Thyroid gland (tissue), 4 donors: ENCODE data around the gene UBXN6. TPM values are rescaled to one million over a fixed set of nuclear protein-coding genes. Genes with fewer than 3 reads are reported as not detected.

Experiments
- DNase-seq, 2 donors: peaks; one replicate each; pipeline ENCODE4 v3.0.0-alpha.2; 2019
- H3K27ac ChIP-seq, 3 donors: fragments of 200-600 bp; sonication (generic); 1 replicate in 2 of 3; 2 replicates in 1 of 3; pipeline ENCODE4 v1.5.1; 2016 to 2019; ENCODE audit warnings: mild to moderate bottlenecking in 1 of 3, moderate library complexity in 1 of 3
- H3K27me3 ChIP-seq: fragments of 200-600 bp; sonication (generic); one replicate; pipeline ENCODE4 v1.5.1; 2019
- H3K36me3 ChIP-seq, 2 donors: fragments of 200-600 bp; sonication (generic); one replicate each; pipeline ENCODE4 v1.5.1; 2016 to 2019
- H3K4me1 ChIP-seq, 2 donors: fragments of 200-600 bp; sonication (generic); one replicate each; pipeline ENCODE4 v1.5.1; 2017 to 2019
- H3K4me3 ChIP-seq, 3 donors: fragments of 200-600 bp; sonication (generic); replicated peaks in 1 of 3; 1 replicate in 2 of 3; 2 replicates in 1 of 3; pipeline ENCODE4 v1.5.1; 2016; ENCODE audit warnings: mild to moderate bottlenecking in 1 of 3
- H3K9me3 ChIP-seq: fragments of 200-600 bp; sonication (generic); one replicate; pipeline ENCODE4 v1.5.1; 2017
- POLR2A ChIP-seq, 2 donors: fragments of 450-650 bp; IDR thresholded peaks; one replicate each; pipeline ENCODE4 v1.6.1; 2017; ENCODE audit warnings: antibody characterized with exemption in 2 of 2, mild to moderate bottlenecking in 2 of 2, moderate library complexity in 1 of 2
- WGBS, 2 donors: methylation state at CpG; one replicate each; pipeline ENCODE4 v1.1.5; 2017; 5-methylcytosine and 5-hydroxymethylcytosine counted together
- intact Hi-C: fragments of 100-400 bp; cut with DNase I; formaldehyde crosslinking; loops from one replicate; pipeline ENCODE4 v1.15.1; 2023
- total RNA-seq, 4 donors: library from RNA; depleted of rRNA; stranded (reverse); fragments of >200 nt; gene quantifications; one replicate each; pipeline ENCODE4 v1.2.3, GENCODE V29; 2016
- TF ChIP-seq, protein P1 (sequence below), 6 experiments: fragments of 200-600 bp in 3 of 6; fragments of 450-650 bp in 3 of 6; sonication (generic) in 3 of 6; IDR thresholded peaks; one replicate each; pipeline ENCODE4 v1.5.1; 2016 to 2019; ENCODE audit warnings: antibody characterized with exemption in 6 of 6, mild to moderate bottlenecking in 2 of 6, inconsistent platforms in 1 of 6, moderate library complexity in 1 of 6

Gene UBXN6
- total RNA-seq, 4 donors from 2014 or later = 90.1 to 187 (median 106) TPM

DNA sequence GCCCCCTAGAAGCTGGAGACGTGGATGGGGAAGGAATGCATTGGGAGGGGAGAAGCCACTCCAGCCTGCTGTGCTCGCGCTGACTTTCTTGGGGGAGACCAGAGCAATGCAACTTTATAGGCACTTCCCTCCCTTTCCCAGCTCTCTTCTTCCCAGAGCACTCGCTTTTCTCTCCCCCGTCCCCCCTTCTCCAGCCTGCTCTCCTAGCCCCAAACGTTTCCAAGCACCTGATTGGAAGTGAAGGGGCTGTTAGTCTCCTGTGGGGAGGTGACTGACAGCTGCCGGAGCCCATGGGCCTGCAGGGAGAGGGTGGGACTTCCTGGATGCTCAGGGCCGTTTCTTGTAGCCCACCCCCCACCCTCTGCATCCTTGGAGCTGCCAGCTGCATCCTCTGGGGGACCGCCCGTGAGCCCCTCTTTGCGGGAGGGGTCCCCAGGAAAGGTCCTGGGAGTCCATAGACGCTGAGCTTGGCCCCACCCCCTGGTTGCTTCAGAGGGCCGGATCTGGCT, 17.0 kb upstream of the UBXN6 start:
- no peaks in the 10 kb centered on the region for H3K9me3 ChIP-seq
- TF ChIP-seq, protein P1, sequence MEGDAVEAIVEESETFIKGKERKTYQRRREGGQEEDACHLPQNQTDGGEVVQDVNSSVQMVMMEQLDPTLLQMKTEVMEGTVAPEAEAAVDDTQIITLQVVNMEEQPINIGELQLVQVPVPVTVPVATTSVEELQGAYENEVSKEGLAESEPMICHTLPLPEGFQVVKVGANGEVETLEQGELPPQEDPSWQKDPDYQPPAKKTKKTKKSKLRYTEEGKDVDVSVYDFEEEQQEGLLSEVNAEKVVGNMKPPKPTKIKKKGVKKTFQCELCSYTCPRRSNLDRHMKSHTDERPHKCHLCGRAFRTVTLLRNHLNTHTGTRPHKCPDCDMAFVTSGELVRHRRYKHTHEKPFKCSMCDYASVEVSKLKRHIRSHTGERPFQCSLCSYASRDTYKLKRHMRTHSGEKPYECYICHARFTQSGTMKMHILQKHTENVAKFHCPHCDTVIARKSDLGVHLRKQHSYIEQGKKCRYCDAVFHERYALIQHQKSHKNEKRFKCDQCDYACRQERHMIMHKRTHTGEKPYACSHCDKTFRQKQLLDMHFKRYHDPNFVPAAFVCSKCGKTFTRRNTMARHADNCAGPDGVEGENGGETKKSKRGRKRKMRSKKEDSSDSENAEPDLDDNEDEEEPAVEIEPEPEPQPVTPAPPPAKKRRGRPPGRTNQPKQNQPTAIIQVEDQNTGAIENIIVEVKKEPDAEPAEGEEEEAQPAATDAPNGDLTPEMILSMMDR (IDR thresholded peaks at IDR 0.05) = no peak
- no peak for TF ChIP-seq POLR2A (IDR thresholded peaks at IDR 0.05)
- no peak overlapping the region for H3K4me3 ChIP-seq
- WGBS, 2 donors = 23 to 36% methylated on average over 10 to 12 of the region's 13 CpGs
- peak; percentile 28 to 34 for DNase-seq
- peaks cover 5 to 29% of the 10 kb centered on the region in 2 donors for H3K36me3 ChIP-seq
- H3K27ac ChIP-seq = no peak overlapping the region
- no peaks in the 10 kb centered on the region for H3K27me3 ChIP-seq
- H3K4me1 ChIP-seq = peaks cover 20% of the 10 kb centered on the region in 2 donors
- intact Hi-C loops = no loop called here

GRCh38 chr19:4473763-4474513, 16.3 kb upstream of the UBXN6 start:
- DNase-seq = peak; percentile 16 to 32
- TF ChIP-seq POLR2A (IDR thresholded peaks at IDR 0.05) = no peak
- TF ChIP-seq, protein P1 (IDR thresholded peaks at IDR 0.05) = no peak
- no peak overlapping the region for H3K27ac ChIP-seq
- no peaks in the 10 kb centered on the region for H3K27me3 ChIP-seq
- H3K4me1 ChIP-seq = peaks cover 20% of the 10 kb centered on the region in 2 donors
- 24 to 25% methylated on average over 22 of the region's 23 CpGs for WGBS, 2 donors
- peaks cover 5 to 26% of the 10 kb centered on the region in 2 donors for H3K36me3 ChIP-seq
- H3K4me3 ChIP-seq = peak overlapping the region in 1 of 3 donors; percentile 97
- intact Hi-C loops = loop anchor here (2.0 kb wide), 1 partner anchor 15 kb away; no protein-coding TSS in a partner anchor
- H3K9me3 ChIP-seq = no peaks in the 10 kb centered on the region

DNA sequence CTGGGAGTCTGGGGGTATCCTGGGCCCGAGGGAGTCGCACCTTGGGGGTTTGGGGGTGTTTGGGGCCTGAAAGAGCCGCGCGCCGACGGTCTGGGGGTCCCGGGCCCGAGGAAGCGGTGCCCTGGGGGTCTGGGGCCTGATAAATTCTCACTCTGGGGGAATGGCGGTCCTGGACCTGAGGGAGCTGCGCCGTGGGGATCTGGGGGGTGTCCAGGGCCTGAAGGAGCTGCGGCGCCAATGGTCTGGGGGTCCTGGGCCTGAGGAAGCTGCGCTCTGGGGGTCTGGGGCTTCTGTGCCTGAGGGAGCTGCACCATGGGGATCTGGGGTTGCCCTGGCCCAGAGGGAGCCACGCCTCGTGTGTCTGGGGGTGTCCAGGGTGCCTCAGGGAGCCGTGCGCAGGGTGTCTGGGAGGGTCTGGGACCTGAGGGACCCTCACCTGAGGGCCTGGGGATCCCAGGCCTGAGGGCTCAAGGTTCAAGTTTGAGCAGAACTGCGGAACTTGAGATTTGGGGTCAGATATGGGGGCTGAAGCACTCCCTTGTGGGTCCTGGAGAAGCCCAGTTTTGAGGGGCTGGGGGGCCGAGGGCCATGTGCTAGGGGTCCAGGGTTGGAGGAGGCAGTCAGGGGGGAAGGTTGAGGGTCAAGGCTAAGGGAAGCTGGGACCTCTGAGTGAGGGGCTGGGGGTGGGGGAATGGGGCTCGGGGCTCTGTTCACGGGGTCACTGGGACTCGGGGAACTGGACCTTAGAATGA, 15.6 kb upstream of the UBXN6 start:
- peaks cover 5 to 19% of the 10 kb centered on the region in 2 donors for H3K36me3 ChIP-seq
- H3K27me3 ChIP-seq = no peaks in the 10 kb centered on the region
- intact Hi-C loops = loop anchor here (2.0 kb wide), 1 partner anchor 14 kb away; no protein-coding TSS in a partner anchor
- H3K27ac ChIP-seq = peak overlapping the region in 2 of 3 donors; percentile 30 to 40
- peak overlapping the region; percentile 79 to 97 (median 83) for H3K4me3 ChIP-seq
- H3K4me1 ChIP-seq = peaks cover 20% of the 10 kb centered on the region in 2 donors
- 24 to 45% methylated on average over 11 of the region's 25 CpGs for WGBS, 2 donors
- H3K9me3 ChIP-seq = no peaks in the 10 kb centered on the region
- DNase-seq = no peak
- TF ChIP-seq POLR2A (IDR thresholded peaks at IDR 0.05) = no peak

DNA sequence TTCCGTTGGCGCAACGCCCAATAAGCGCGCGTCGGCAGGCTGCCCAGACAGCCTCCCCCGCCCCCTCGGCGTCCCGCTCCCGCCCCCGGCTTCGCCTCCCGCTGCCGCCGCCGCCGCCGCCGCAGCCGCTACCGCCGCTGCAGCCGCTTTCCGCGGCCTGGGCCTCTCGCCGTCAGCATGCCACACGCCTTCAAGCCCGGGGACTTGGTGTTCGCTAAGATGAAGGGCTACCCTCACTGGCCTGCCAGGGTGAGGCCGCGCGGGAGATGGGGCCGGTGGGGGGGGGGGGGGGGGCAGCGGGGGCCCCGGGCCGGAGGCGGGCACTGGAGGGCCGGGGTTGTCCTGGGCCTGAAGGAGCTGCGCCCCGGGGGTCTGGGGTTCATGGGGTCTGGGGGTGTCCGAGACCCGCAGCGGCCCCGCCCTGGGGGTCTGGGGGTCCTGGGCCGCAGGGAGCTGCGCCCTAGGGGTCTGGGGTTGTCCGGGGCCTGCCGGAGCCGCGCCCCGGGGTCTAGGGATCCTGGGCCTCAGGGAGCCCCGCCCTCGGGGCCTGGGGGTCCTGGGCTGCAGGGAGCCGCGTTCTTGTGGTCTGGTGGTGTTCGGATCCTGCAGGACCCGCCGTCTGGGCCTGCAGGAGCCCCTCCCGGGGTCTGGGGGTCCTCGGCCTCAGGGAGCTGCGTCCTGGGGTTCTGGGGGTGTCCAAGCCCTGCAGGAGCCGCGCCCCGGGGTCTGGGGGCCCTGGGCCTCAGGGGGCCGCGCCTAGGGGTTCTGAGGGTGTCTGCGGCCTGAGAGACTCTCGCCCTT, 14.8 kb upstream of the UBXN6 start, which contains the start of gene HDGFL2:
Gene HDGFL2, plus strand, starts transcription at position 124 of the 801 bp plus-strand sequence. Its CDS starts 54 bp downstream, at position 178.
- intact Hi-C loops = loop anchor here (2.0 kb wide), 1 partner anchor 14 kb away; no protein-coding TSS in a partner anchor
- no peak for DNase-seq
- peak within 1 kb of the TSS; percentile 79 to 97 (median 83) for H3K4me3 ChIP-seq
- H3K27me3 ChIP-seq = no peaks in the 10 kb centered on the region
- peaks cover 5 to 12% of the 10 kb centered on the region in 2 donors for H3K36me3 ChIP-seq
- peak within 1 kb of the TSS; percentile 53 to 63 (median 60) for H3K27ac ChIP-seq
- no peaks in the 10 kb centered on the region for H3K9me3 ChIP-seq
- H3K4me1 ChIP-seq = peaks cover 20% of the 10 kb centered on the region in 2 donors
- no peak for TF ChIP-seq POLR2A (IDR thresholded peaks at IDR 0.05)
- TF ChIP-seq, protein P1 (IDR thresholded peaks at IDR 0.05) = no peak
- WGBS, 2 donors = 1 to 14% methylated on average over 2 to 29 of the region's 71 CpGs
